GM23248 (cell line): Measurements from ENCODE around the gene GARNL3.

Experiments used
- EZH2 ChIP-seq: fragments of 200-600 bp; sonication (generic); IDR thresholded peaks from 2 replicates; pipeline ENCODE4 v1.6.1; 2018; ENCODE audit warnings: antibody characterized with exemption, mild to moderate bottlenecking; ENCODE audit not compliant: insufficient read depth, poor library complexity, severe bottlenecking
- EZH2phosphoT487 ChIP-seq: fragments of 200-600 bp; sonication (generic); IDR thresholded peaks from 2 replicates; pipeline ENCODE4 v1.6.1; 2018; ENCODE audit warnings: antibody characterized with exemption, moderate library complexity, mild to moderate bottlenecking, low read depth; ENCODE audit not compliant: insufficient read depth

GRCh38 chr9:127386981-127387380, 122.4 kb downstream of the GARNL3 start:
- TF ChIP-seq EZH2 = no peak
- TF ChIP-seq EZH2phosphoT487 = no peak
